ENCODE measurements around the gene ZFR. TPM values are rescaled to one million over a fixed set of nuclear protein-coding genes. Genes with fewer than 3 reads are reported as not detected.

ZFR gene
- total and polyA plus RNA-seq, 8 donors: 21.8 to 110 (median 48.5) TPM

GRCh38 chr5:32394981-32395380 lies 49.6 kb downstream of the ZFR start:
- DNase-seq: no peak
- no peaks in the 10 kb centered on the region for H3K27me3 ChIP-seq
- TF ChIP-seq POLR2A (IDR thresholded peaks at IDR 0.05): no peak
- TF ChIP-seq, protein P1, sequence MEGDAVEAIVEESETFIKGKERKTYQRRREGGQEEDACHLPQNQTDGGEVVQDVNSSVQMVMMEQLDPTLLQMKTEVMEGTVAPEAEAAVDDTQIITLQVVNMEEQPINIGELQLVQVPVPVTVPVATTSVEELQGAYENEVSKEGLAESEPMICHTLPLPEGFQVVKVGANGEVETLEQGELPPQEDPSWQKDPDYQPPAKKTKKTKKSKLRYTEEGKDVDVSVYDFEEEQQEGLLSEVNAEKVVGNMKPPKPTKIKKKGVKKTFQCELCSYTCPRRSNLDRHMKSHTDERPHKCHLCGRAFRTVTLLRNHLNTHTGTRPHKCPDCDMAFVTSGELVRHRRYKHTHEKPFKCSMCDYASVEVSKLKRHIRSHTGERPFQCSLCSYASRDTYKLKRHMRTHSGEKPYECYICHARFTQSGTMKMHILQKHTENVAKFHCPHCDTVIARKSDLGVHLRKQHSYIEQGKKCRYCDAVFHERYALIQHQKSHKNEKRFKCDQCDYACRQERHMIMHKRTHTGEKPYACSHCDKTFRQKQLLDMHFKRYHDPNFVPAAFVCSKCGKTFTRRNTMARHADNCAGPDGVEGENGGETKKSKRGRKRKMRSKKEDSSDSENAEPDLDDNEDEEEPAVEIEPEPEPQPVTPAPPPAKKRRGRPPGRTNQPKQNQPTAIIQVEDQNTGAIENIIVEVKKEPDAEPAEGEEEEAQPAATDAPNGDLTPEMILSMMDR (IDR thresholded peaks at IDR 0.05): no peak
- no peak for TF ChIP-seq POLR2AphosphoS5 (IDR thresholded peaks at IDR 0.05)
- no peak for TF ChIP-seq EP300 (IDR thresholded peaks at IDR 0.05)
- 82 to 93% (median 86%) methylated on average over 4 of the region's 4 CpGs for WGBS, 5 donors
- intact Hi-C loops (cut with DNase I; ENCODE audit: low total_unique reads): no loop called here
- H3K36me3 ChIP-seq: peaks cover 55 to 92% (median 91%) of the 10 kb centered on the region in 4 donors
- H3K4me1 ChIP-seq: peaks cover 0 to 18% (median 3%) of the 10 kb centered on the region in 4 donors
- H3K9me3 ChIP-seq: no peaks in the 10 kb centered on the region
- no peak overlapping the region for H3K4me3 ChIP-seq
- no peak overlapping the region for H3K27ac ChIP-seq

GRCh38 chr5:32392039-32392438 lies 52.5 kb downstream of the ZFR start:
- no peaks in the 10 kb centered on the region for H3K27me3 ChIP-seq
- peak overlapping the region in 1 of 5 donors; percentile 2 for H3K27ac ChIP-seq
- no peaks in the 10 kb centered on the region for H3K9me3 ChIP-seq
- H3K4me3 ChIP-seq: no peak overlapping the region
- peaks cover 58 to 92% (median 91%) of the 10 kb centered on the region in 4 donors for H3K36me3 ChIP-seq
- peaks cover 0 to 30% (median 3%) of the 10 kb centered on the region in 4 donors for H3K4me1 ChIP-seq
- WGBS, 5 donors: 16 to 45% (median 37%) methylated on average over 3 of the region's 3 CpGs
- intact Hi-C loops (cut with DNase I; ENCODE audit: low total_unique reads): no loop called here
- TF ChIP-seq, protein P1 (IDR thresholded peaks at IDR 0.05): no peak
- TF ChIP-seq EP300 (IDR thresholded peaks at IDR 0.05) (no peak), POLR2AphosphoS5 (IDR thresholded peaks at IDR 0.05) (no peak), POLR2A (IDR thresholded peaks at IDR 0.05) (no peak)
- DNase-seq: no peak

DNA sequence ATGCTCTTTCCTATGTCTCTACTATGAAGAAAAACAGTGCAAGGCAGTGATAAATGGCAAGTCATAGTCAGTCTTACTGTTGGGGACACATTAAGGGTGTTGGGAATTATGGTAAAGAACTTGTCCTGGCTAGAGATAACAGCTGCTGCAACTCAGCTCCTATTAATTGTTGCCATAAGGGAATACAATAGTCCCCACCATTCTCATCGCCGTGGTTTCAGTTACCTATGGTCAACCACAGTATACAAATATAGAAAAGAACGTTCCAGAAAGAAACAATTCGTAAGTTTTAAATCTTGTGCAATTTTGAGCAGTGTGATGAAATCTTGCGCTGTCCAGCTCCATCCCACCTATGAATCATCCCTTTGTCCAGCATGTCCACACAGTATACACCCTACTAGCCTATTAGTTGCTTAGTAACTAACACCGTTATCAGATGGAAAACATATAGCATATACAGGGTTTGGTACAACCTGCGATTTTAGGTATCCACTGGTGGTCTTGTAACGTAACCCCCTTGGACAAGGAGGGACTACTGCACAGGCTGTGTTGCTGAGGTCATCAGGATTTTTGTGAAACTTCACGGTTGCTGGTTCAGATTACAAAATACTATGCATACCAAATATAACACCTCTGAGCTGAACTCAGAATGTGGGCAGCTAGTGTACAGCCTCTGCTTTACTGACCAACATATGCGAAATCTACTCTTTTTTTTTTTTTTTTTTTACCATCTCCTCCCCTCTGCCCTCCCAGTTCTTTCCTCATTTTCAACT lies 53.5 kb downstream of the ZFR start:
- H3K36me3 ChIP-seq: peaks cover 55 to 91% (median 90%) of the 10 kb centered on the region in 4 donors

DNA sequence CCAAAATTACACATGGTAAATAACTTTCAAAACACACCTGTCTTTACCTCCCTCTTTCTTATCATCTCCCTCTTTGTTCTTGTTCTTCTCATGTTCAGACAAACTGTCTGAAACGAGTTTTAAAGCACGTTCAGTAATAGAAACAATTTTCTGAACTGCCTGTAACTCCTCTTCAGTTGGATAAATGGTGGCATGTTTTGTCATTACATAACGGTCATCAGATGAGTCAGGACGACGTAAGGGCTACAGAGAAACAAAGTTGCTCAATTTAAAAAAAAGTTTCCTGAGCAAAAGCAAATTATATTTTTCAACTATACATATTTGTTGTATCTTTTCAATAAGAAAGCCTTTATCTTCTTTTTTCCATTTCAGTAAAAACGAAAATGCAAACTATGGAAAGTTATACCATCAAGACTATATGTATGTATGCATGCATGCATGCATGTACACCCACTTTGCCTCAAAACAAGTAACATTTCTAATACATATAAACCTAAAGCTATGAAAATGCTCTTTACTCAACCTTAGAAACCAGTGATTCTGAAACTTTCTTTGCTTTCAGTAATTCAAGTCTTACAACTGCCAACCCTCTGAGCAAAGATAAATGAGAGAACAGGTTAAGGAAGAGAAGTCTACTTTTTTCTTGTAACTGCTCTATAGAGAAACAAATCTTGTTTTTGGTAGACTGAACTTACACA lies 56.0 kb downstream of the ZFR start:
- Histone ChIP-seq H3K4me3 (no peak overlapping the region), H3K9me3 (no peaks in the 10 kb centered on the region), H3K4me1 (peaks cover 0 to 34% (median 3%) of the 10 kb centered on the region in 4 donors), H3K27ac (peak overlapping the region in 2 of 5 donors; percentile 25 to 29), H3K36me3 (peaks cover 40 to 91% (median 87%) of the 10 kb centered on the region in 4 donors), H3K27me3 (no peaks in the 10 kb centered on the region)
- intact Hi-C loops (cut with DNase I; ENCODE audit: low total_unique reads): no loop called here
- TF ChIP-seq POLR2A (IDR thresholded peaks at IDR 0.05): no peak
- no peak for TF ChIP-seq EP300 (IDR thresholded peaks at IDR 0.05)
- no peak for TF ChIP-seq POLR2AphosphoS5 (IDR thresholded peaks at IDR 0.05)
- TF ChIP-seq, protein P1 (IDR thresholded peaks at IDR 0.05): no peak
- WGBS, 5 donors: 47 to 66% (median 54%) methylated on average over 6 of the region's 6 CpGs
- DNase-seq: no peak

More for the DNA sequence above, 53.5 kb downstream of the ZFR start:
- H3K27ac ChIP-seq: peak overlapping the region in 3 of 5 donors; percentile 5 to 49 (median 47)
- peaks cover 0 to 34% (median 3%) of the 10 kb centered on the region in 4 donors for H3K4me1 ChIP-seq
- H3K9me3 ChIP-seq: no peaks in the 10 kb centered on the region
- intact Hi-C loops (cut with DNase I; ENCODE audit: low total_unique reads): no loop called here
- TF ChIP-seq, protein P1 (IDR thresholded peaks at IDR 0.05): no peak
- no peak for TF ChIP-seq EP300 (IDR thresholded peaks at IDR 0.05)
- TF ChIP-seq POLR2A (IDR thresholded peaks at IDR 0.05): no peak
- peak in 1 of 3 donors; percentile 49 for TF ChIP-seq POLR2AphosphoS5 (IDR thresholded peaks at IDR 0.05)
- H3K27me3 ChIP-seq: no peaks in the 10 kb centered on the region
- DNase-seq: peak in 1 of 2 donors; percentile 21
- 81 to 85% (median 82%) methylated on average over 10 of the region's 10 CpGs for WGBS, 5 donors
- H3K4me3 ChIP-seq: no peak overlapping the region

Data from stomach (tissue), 9 donors.